Activated CD8-positive, alpha-beta memory T cell treated with anti-CD3 and anti-CD28 coated beads, Interleukin-2, amount 50 U/mL, for 1 hour (primary cell): Measurements from ENCODE around the gene ZNF316.
"Not testable (repeated sequence)": the region's sequence is repeated elsewhere in the genome, so short reads cannot be mapped to it uniquely, and the experiment has no call there.

Source experiments
- DNase-seq: peaks from one replicate; pipeline ENCODE4 v3.0.0-alpha.2; 2020; ENCODE audit errors: extremely low read depth

Gene ZNF316

DNA sequence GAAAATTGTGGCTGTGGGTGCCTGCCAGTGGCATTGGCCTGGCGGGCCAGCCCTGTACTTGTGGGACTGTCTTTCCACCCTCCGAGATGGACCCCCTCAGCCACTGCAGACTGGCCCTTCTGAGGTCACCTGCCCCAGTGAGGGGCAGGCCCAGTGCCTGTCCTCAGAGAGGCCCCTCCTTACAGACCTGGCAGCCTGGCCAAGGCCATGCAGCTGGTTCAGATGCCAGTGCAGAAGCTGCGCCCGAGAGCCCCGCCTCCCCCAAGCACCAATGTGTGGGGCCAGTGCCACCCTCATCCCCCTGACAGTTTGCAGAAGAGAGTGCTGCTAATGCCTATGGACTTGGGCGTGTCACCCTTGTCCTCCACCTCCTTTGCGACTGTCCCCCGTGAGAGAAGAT is 10.0 kb downstream of the ZNF316 start:
- DNase-seq = no peak

GRCh38 chr7:6647541-6647940 is 10.4 kb downstream of the ZNF316 start:
- no peak for DNase-seq

DNA sequence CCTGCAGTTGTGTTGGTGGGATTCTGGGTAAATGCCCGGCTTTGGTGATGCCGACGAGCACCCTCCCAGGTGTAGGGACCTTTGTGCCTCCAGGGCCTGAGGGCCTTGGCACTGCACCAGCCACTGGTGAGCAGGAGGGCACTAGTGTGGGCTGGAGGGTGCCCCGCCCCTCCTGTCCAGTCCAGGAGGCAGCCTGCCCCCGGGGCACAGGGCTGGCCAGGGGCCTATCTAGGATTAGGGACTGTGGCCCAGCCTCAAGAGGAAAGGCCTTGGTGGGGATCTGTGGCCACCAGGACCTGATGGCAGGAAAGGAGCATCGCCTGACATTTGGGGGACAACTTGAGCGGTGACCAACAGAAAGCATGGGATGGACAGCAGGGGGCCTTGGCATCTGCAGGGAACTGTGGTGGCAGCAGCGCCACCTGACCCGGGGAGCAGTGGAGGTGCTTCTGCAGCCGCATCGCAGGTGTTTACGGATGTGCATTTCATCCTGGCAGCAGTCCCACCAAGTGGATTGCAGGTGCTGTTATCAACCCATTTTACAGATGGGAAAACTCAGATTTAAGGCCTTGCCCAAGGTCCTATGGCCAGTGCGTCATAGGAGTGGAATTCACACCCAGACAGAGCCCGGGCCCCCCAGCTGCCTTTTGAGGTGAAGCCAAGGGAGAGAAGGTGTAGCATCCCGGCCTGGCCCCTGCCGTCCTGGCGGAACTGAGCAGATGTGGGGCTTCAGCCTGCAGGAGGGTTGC is 11.1 kb downstream of the ZNF316 start:
- no peak for DNase-seq

DNA sequence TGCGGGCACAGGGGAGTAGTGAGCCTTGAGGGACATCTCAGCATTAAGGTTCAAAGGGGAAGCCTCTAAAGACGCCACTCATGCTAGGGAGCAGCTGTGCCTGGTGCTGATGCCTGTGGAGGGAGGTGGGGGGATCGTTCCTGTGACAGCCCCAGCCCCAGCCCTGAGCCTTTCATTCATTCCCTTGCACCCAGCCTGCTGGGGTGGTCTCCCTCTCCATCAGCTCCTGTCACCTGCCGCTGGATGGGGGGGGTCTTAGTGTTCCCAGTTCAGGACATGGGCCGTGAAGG is 11.6 kb downstream of the ZNF316 start:
- no peak for DNase-seq

DNA sequence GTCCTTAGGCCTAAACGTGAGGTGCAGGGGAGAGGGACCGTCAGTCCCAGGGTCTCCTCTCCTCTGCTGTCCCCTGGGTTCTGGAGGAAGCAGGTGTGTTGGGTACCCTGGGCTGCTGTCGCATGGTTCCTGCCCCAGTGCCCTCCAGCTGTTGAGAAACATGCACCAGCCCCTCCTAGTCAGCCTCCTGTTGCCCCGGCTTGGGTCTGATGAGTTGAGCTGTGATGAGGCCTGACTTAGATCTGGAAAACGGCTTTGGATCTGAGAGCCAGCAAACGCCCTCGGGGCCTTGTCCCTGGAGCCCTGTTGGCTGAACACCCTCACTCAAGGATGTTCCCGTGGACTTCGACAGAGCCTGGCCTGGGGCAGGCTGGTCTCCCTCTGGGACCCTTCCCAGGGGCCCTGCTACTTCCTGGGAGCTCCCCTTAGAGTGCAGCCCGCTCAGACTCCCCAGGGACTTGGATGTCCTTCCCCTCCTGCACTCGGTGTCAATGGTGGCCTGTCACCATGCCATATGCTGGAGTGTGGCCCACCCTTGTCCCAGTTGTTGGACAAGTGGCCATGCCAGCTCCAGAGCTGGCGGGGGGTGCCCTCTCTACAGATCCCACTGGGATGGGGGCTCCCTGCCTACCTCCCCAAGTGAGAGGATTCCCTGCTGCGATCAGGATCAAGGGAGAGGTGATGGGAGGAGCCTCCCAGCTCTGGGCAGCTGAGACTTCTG is 12.3 kb downstream of the ZNF316 start:
- DNase-seq = no peak

DNA sequence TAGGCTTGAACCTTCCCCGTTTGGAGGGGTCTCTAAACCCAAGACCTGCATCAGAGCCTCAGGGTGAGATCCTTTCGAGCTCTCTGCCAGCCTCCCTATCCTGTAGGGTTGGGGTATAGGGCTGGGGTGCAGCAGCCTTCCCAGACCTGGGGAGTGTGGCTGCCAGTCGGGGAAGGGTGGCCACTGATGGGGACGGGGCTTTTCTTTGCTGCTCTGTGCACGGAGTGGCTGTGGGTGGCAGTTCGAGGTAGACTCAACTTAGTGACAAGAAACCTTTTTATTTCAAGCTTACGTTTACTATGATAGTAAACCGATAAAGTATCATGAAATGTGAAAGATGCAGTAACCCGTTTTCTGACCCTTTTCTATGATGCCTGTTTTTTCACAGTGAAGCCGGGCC is 13.0 kb downstream of the ZNF316 start:
- DNase-seq = no peak

- DNase-seq = no peak
Observed at GRCh38 chr7:6650521-6651011, 13.4 kb downstream of the ZNF316 start.

DNA sequence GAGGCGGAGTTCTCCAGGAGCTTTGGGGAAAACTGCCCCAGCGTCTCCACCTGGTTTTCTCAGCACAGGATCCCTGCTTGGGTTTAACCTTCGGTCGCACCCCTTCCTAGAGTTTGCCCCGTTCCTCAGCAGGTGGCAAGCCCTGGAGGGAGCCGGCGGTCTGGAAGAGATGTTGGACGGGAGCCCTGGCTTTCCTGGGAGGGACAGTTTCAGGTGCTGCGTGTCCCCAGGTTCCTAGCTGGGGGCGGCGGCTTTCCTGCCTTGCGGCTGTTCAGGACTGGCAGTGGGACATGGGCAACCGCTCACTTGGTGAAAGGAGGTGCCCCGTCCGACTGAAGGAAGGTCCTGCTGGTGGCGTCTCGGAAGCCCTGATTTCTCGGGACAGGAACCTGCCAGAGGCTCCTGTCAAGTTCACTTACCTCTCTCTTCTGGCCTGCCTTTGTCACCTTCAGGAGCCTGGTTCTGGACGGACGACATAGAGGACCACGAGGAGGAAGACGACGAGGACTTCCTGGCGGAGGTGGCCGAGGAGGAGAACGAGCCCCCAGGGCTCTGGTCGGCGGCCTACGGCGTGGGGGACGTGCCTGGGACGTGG is 14.8 kb downstream of the ZNF316 start:
- no peak for DNase-seq

DNA sequence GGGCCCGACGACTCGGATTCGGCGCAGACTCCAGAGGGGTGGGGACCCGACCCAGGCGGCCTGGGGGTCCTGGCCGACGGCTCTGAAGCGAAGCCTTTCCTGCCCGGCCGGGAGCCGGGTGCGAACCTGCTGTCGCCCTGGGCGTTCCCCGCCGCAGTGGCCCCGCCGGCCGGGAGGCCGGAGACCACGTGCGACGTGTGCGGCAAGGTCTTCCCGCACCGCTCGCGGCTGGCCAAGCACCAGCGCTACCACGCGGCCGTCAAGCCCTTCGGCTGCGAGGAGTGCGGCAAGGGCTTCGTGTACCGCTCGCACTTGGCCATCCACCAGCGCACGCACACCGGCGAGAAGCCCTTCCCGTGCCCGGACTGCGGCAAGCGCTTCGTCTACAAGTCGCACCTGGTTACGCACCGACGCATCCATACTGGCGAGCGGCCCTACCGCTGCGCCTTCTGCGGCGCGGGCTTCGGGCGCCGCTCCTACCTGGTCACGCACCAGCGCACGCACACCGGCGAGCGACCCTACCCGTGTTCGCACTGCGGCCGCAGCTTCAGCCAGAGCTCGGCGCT is 15.4 kb downstream of the ZNF316 start:
- no peak for DNase-seq

- no peak for DNase-seq
Observed at GRCh38 chr7:6653071-6654003, 16.2 kb downstream of the ZNF316 start.

DNA sequence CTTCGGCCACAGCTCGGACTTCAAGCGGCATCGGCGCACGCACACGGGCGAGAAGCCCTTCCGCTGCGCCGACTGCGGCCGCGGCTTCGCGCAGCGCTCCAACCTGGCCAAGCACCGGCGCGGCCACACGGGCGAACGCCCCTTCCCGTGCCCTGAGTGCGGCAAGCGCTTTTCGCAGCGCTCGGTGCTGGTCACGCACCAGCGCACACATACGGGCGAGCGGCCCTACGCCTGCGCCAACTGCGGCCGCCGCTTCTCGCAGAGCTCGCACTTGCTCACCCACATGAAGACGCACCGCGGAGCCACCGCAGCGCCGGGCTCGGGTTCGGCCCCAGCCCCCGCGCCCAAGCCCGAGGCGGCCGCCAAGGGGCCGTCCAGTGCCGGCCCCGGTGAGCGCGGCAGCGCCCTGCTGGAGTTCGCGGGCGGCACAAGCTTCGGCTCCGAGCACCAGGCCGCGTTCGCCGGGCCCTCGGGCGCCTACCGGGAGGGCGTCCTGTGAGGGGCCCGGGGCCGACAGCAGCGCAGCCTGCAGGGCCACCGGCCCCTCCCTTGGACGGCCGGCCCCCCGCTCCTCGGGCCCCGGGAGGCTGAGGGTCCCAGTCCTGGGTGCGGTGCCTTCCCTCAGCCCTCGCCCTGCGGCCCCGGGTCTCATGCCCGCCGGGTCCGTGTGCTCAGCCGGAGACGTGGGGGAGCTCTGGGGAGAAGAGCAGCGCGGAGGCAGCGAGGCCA is 17.2 kb downstream of the ZNF316 start:
- no peak for DNase-seq

GRCh38 chr7:6654842-6655610 is 17.9 kb downstream of the ZNF316 start:
- no peak for DNase-seq

DNA sequence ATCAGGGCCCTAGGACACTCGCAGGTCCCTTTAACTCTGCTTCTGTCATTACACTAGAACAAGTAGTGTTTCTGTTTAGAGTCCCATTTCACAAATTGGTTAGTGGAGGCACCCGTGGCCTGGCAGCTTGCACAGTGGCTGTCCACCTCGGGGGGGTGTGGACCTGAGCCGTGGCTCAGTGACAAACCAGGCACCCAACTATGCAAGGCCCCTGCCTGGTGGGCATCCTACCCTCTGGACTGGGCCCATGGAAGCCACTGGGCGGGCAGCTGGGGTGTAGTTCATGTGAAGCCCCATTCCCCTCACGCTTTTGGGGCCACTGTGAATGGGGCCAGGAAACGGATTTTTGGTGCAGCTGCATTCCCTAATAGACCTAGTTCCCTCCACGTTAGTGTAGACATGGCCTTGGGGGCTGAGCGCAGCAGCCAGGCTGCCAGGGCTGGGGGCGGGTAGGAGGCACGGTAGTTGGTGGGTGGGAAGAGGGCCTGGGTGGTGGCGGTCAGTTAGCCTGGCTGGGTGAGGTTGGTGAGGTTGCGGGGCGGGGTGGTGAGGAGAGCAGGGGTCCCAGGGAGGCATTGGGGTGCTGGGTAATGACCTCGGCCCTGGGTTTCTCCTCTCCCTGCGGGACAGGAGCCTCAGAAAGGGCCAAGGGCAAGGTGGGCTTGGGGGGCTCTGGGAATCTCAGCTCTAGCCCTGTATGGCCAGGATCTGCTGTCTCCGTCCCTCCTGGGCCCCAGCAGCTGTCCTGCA is 18.7 kb downstream of the ZNF316 start:
- DNase-seq = no peak

- no peak for DNase-seq
Observed at GRCh38 chr7:6656413-6656812, 19.3 kb downstream of the ZNF316 start.

DNA sequence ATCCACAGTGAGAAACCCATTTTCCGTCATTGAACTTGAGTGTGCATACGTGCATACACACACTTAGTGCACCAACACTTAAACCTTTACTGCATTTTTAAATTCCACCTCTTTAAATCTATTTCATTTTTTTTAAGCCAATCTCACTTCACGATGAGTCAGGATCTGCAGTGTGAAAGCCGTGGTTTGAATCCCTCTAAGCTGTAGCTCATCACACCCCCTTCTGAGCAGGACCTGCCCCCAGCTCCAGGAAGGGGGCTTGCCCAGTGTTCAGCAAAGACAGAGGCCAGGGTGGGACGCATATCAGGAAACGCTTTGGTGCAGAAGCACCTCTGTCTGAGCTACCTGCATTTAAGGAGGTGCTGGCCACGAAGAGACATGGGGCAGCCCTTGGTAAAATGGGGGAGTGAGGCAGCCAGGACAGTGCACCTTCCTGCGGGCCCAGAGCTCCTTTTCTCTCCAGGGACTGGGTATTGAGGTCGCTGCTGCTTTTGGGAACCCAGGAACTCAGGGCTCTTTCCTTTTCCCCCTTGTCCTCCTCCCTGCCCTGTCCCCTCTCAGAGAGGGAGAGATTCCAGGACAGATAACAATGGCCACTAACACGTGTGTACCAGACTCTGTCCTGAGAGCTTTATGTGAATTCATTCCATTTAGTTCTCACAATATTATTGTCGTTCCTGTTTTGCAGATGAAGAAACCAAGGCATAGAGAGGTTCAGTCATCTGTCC is 21.7 kb downstream of the ZNF316 start:
- DNase-seq = no peak

DNA sequence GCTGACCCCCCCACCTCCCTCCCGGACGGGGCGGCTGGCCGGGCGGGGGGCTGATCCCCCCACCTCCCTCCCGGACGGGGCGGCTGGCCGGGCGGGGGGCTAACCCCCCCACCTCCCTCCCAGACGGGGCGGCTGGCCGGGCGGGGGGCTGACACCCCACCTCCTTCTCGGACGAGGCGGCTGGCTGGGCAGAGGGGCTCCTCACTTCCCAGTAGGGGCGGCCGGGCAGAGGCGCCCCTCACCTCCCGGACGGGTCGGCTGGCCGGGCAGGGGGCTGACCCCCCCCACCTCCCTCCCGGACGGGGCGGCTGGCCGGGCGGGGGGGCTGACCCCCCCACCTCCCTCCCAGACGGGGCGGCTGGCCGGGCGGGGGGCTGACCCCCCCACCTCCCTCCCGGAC is 33.7 kb downstream of the ZNF316 start:
- DNase-seq = not testable (repeated sequence)

- DNase-seq = no peak
Observed at GRCh38 chr7:6675807-6676405, 38.8 kb downstream of the ZNF316 start.

DNA sequence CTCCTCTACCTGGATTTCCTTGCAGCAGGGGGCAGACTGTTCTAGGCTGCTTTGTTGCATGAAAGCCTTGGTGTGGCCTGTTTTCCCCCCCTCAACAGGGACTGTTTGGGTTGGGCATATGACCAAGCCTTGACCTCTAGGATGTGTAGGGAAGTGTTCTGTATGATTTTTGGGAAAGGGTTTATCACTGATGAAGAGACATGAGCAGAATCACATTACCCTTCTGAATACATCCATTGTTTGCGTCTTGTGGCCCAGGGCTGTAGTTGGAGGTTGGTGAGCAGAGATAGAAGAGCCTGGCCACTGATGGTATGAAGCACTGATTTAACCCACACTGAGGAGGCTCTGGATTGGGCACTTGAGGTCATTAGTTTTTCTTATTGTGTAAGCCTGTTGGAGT is 43.0 kb downstream of the ZNF316 start:
- no peak for DNase-seq
